ENCODE results near the gene ALKBH5.

ALKBH5 gene

GRCh38 chr17:18194394-18194793 lies 10.8 kb downstream of the ALKBH5 start:
- Histone ChIP-seq H3K4me3 (replicated peaks; ENCODE audit: low read depth, low read length) (no peak overlapping the region), H3K27me3 (replicated peaks; ENCODE audit: control insufficient read depth, insufficient read depth, low read length) (no peaks in the 10 kb centered on the region), H3K36me3 (ENCODE audit: control insufficient read depth, insufficient read depth, low read length) (peaks cover 32% of the 10 kb centered on the region)
- TF ChIP-seq CTCF (IDR thresholded peaks at IDR 0.05; ENCODE audit: insufficient read depth, low read length, poor library complexity, severe bottlenecking): no peak
- no peak for DNase-seq (ENCODE audit: extremely low read depth, insufficient read length)

DNA sequence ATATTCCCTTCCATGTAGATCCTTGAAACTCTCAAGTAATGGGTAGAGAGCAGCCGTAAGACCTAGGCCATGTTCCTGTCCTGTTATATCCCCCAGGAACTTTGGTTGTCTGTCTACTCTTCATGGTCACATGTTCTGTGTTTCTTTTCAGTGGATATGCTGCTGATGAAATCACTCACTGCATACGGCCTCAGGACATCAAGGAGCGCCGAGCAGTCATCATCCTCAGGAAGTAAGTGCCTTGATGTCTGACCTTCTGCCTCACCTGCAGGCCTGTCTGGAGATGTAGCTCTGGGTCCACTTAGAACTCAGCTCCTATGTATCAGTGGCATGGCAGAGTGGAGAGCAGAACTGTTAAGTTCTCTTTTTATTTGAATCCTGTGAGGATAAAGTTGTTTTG lies 11.2 kb downstream of the ALKBH5 start:
- no peak overlapping the region for H3K4me3 ChIP-seq (replicated peaks; ENCODE audit: low read depth, low read length)
- no peak for TF ChIP-seq CTCF (IDR thresholded peaks at IDR 0.05; ENCODE audit: insufficient read depth, low read length, poor library complexity, severe bottlenecking)
- H3K36me3 ChIP-seq (ENCODE audit: control insufficient read depth, insufficient read depth, low read length): peaks cover 32% of the 10 kb centered on the region
- H3K27me3 ChIP-seq (replicated peaks; ENCODE audit: control insufficient read depth, insufficient read depth, low read length): no peaks in the 10 kb centered on the region
- no peak for DNase-seq (ENCODE audit: extremely low read depth, insufficient read length)

- no peak for TF ChIP-seq CTCF (IDR thresholded peaks at IDR 0.05; ENCODE audit: insufficient read depth, low read length, poor library complexity, severe bottlenecking)
- H3K36me3 ChIP-seq (ENCODE audit: control insufficient read depth, insufficient read depth, low read length): peaks cover 31% of the 10 kb centered on the region
- DNase-seq (ENCODE audit: extremely low read depth, insufficient read length): no peak
- no peak overlapping the region for H3K4me3 ChIP-seq (replicated peaks; ENCODE audit: low read depth, low read length)
- H3K27me3 ChIP-seq (replicated peaks; ENCODE audit: control insufficient read depth, insufficient read depth, low read length): no peaks in the 10 kb centered on the region
These were observed 11.6 kb downstream of the ALKBH5 start for GRCh38 chr17:18195246-18195645.

DNA sequence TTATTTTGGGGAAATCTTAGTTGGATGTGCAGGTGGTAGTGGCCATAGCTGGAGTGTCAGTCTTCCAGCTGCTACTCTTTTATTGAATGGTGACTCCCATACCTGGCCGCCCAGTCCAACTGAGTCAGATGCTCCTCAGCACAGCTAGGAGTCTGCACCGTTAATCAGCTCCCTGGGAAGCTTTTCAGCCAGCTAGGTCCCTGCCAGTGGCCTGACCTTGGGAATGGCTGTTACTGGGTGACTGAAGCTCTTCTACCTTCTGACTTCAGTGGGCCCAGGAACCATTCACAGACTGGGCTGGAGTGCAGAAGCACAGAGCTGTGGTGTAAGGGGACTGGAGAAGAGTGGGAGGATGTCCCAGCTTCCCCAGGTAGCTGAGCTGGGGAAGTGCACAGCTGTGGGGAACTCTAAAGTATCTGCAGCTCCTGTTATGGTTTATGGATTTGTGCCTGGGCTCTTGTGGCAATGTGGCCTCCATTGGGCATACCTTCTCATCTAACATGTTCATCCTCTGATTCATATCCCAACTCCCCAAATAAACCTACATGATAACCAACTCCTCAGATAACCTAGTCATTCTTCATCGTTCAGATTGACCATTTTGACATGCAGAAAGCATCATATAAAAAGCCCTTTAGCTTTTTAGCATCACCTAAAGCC lies 14.0 kb downstream of the ALKBH5 start:
- Histone ChIP-seq H3K36me3 (ENCODE audit: control insufficient read depth, insufficient read depth, low read length) (peaks cover 40% of the 10 kb centered on the region), H3K27me3 (replicated peaks; ENCODE audit: control insufficient read depth, insufficient read depth, low read length) (no peaks in the 10 kb centered on the region), H3K4me3 (replicated peaks; ENCODE audit: low read depth, low read length) (no peak overlapping the region)
- no peak for DNase-seq (ENCODE audit: extremely low read depth, insufficient read length)
- TF ChIP-seq CTCF (IDR thresholded peaks at IDR 0.05; ENCODE audit: insufficient read depth, low read length, poor library complexity, severe bottlenecking): no peak

- peaks cover 40% of the 10 kb centered on the region for H3K36me3 ChIP-seq (ENCODE audit: control insufficient read depth, insufficient read depth, low read length)
- H3K4me3 ChIP-seq (replicated peaks; ENCODE audit: low read depth, low read length): no peak overlapping the region
- DNase-seq (ENCODE audit: extremely low read depth, insufficient read length): no peak
- no peak for TF ChIP-seq CTCF (IDR thresholded peaks at IDR 0.05; ENCODE audit: insufficient read depth, low read length, poor library complexity, severe bottlenecking)
- H3K27me3 ChIP-seq (replicated peaks; ENCODE audit: control insufficient read depth, insufficient read depth, low read length): no peaks in the 10 kb centered on the region
These were observed 14.9 kb downstream of the ALKBH5 start for GRCh38 chr17:18198530-18198929.

- no peak overlapping the region for H3K4me3 ChIP-seq (replicated peaks; ENCODE audit: low read depth, low read length)
- no peaks in the 10 kb centered on the region for H3K27me3 ChIP-seq (replicated peaks; ENCODE audit: control insufficient read depth, insufficient read depth, low read length)
- no peak for TF ChIP-seq CTCF (IDR thresholded peaks at IDR 0.05; ENCODE audit: insufficient read depth, low read length, poor library complexity, severe bottlenecking)
- DNase-seq (ENCODE audit: extremely low read depth, insufficient read length): no peak
- H3K36me3 ChIP-seq (ENCODE audit: control insufficient read depth, insufficient read depth, low read length): peaks cover 39% of the 10 kb centered on the region
These were observed 17.5 kb downstream of the ALKBH5 start for GRCh38 chr17:18201108-18201507.
